GM18499 (cell line): ENCODE results near the gene ANKRD55.
"Not testable (repeated sequence)": the region's sequence is repeated elsewhere in the genome, so short reads cannot be mapped to it uniquely, and the experiment has no call there.

Experiments used
- ATAC-seq: cut with Tn5 transposase; IDR thresholded peaks from one replicate; pipeline ENCODE4 v1.9.1; 2021; ENCODE audit warnings: moderate number of reproducible peaks; ENCODE audit not compliant: insufficient read depth, unreplicated experiment

The ANKRD55 gene

GRCh38 chr5:56111404-56111781 is 121.7 kb downstream of the ANKRD55 start:
- ATAC-seq, result no peak

DNA sequence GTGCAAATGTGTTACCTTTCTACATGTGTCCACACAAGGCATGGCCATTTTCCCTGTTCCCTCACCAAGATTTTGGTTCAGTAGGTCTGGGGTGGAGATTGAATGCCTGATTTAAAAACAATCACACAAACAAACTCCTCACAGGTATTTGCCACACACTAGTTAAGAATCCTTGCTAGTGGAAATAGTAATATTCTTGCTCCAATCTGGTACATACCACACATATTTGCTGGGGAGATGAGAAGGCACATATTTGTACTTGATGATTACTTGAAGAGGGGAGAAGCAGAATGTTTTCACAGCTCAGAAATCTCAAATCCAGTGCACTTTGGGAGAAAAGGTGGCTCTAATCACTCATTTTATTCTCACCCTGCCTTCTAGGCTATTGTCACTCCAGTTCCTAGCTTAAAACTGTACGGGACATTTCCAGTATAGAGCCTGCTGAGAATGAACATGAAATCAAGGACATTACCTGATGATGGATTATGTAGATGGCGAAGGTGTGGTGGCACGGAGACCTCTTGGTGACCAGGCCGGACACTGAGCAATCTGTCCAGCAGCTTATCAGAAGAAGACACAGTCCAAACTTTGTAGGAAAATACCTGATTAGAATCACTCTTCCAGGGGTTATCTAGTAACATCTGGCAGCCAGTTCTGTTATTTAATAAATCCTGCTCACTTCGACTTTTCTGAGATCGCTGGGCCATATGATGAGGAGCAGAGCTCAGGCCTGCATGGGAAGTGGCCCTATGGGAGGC is 122.3 kb downstream of the ANKRD55 start:
- ATAC-seq, result no peak

GRCh38 chr5:56108246-56108645 is 124.9 kb downstream of the ANKRD55 start:
- ATAC-seq, result no peak

GRCh38 chr5:56106837-56107236 is 126.3 kb downstream of the ANKRD55 start:
- no peak for ATAC-seq

DNA sequence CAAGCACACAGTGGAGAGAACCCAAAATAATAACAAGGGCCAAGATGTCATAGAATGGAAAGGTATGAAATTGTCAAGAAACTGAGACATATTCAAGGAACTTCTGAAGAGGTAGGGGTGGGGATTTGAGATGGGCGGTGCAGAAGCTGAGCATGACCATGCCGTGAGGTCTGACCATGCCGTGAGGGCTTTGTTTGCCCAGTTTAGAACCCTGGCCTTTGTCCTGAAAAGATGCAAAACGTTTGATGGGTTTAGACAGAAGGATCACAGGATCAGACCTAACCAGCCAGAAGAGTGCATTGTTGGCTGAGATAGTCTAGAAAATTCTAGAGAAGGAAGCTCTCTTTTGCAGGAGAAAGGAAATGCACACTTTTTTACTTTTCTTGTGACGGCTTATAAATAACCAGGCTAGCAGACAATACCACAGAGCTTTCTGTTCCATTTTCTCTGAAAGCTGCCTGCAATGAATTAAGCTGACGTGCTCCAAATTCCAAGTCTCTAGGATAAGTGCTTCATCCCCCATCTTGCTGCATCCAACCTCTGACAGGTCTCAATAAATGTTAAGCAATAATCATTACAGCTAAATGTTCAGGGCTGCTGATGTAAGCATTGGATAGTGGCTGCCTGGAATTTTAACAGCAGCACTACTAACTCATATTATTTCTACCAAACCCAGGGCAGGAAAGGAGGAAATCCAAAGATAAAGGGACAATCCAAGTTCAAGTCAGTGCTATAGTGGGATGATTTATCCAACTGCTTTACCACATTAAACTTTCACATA is 127.4 kb downstream of the ANKRD55 start:
- no peak for ATAC-seq

DNA sequence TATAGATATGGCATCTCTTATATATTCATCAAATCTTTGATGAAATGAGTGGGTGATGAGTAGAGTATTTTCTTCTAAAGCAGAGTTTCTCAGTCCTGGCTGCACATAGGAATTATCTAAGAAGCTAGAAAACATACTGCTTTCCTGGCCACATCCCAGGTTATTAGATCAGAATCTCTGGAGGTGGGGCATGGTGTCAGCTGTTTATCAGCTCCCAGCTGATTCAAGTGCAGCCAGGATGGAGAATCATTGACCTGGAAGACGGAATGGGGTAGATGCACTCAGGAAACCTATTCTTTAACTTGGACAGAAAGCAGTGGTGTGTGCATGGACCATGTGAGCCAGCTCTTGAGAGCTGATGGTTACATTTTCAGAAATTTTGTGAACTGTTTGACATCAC is 130.2 kb downstream of the ANKRD55 start:
- ATAC-seq, result no peak

DNA sequence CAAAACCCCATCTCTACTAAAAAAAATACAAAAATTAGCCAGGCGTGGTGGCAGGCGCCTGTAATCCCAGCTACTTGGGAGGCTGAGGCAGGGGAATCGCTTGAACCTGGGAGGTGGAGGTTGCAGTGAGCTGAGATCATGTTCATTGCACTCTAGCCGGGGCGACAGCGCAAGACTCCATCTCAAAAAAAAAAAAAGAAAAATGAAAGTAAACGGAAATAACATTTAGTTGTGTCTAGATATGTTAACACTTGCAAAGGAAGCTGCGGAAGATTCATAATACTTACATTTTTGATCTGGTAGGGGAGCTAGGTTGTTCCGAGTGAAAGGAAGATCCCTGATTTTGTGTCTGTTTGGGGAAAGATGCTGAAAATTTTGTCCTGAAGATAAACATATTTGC is 130.9 kb downstream of the ANKRD55 start:
- not testable (repeated sequence) for ATAC-seq

- no peak for ATAC-seq
Measured at GRCh38 chr5:56101180-56101579, 131.9 kb downstream of the ANKRD55 start.

- ATAC-seq, result no peak
Measured at GRCh38 chr5:56100439-56101176, 132.5 kb downstream of the ANKRD55 start.

- no peak for ATAC-seq
Measured at GRCh38 chr5:56099346-56099745, 133.8 kb downstream of the ANKRD55 start.

DNA sequence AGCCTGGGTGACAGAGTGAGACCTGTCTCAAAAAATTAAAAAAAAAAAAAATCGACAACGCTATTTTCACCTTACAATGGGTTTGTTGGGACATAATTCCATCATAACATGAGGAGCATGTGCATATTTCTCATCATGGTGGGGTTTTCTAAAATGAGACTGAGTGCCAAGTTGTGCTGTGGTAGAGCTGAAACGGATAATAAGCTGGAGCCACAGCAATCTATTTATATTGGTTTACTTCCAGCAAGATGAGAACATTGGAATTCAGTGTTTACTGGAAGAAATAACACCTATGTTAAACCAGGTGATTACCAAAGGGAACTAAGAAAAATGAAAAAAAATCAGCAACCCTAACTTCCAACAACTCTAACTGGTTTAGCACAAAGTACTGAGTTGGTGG is 136.1 kb downstream of the ANKRD55 start:
- ATAC-seq, result no peak

GRCh38 chr5:56095579-56096102 is 137.5 kb downstream of the ANKRD55 start:
- peak; percentile 53 for ATAC-seq

GRCh38 chr5:56094579-56095361 is 138.4 kb downstream of the ANKRD55 start:
- no peak for ATAC-seq

- no peak for ATAC-seq
Measured at GRCh38 chr5:56093970-56094369, 139.2 kb downstream of the ANKRD55 start.

GRCh38 chr5:56092115-56092514 is 141.0 kb downstream of the ANKRD55 start:
- ATAC-seq, result no peak

- no peak for ATAC-seq
Measured at GRCh38 chr5:56091664-56092063, 141.5 kb downstream of the ANKRD55 start.

GRCh38 chr5:56090793-56091460 is 142.2 kb downstream of the ANKRD55 start:
- no peak for ATAC-seq

GRCh38 chr5:56088967-56089829 is 143.9 kb downstream of the ANKRD55 start:
- ATAC-seq, result peak; percentile 82
